Nephron progenitor cell (in vitro differentiated cells): ENCODE data around the gene DDT.
"Not testable (repeated sequence)": the region's sequence is repeated elsewhere in the genome, so short reads cannot be mapped to it uniquely, and the experiment has no call there.

Experiments used
- DNase-seq: peaks from one replicate; pipeline ENCODE4 v3.0.0; 2021
- H3K27ac Mint-ChIP-seq: 2 replicates; pipeline ENCODE4 v1.8.0; 2021; ENCODE audit warnings: mild to moderate bottlenecking, moderate library complexity, mixed read lengths
- H3K27me3 Mint-ChIP-seq: 2 replicates; pipeline ENCODE4 v1.8.0; 2021; ENCODE audit warnings: mild to moderate bottlenecking, low read depth, mixed read lengths; ENCODE audit not compliant: poor library complexity
- H3K36me3 Mint-ChIP-seq: 2 replicates; pipeline ENCODE4 v1.8.0; 2021; ENCODE audit warnings: low read depth, mixed read lengths
- H3K4me1 Mint-ChIP-seq: 2 replicates; pipeline ENCODE4 v1.8.0; 2021; ENCODE audit warnings: mixed read lengths
- H3K4me3 Mint-ChIP-seq: 2 replicates; pipeline ENCODE4 v1.8.0; 2021; ENCODE audit warnings: mild to moderate bottlenecking, moderate library complexity, mixed read lengths
- H3K9me3 Mint-ChIP-seq: 2 replicates; pipeline ENCODE4 v1.8.0; 2021; ENCODE audit warnings: mild to moderate bottlenecking, moderate library complexity, mixed read lengths
- CTCF ChIP-seq: fragments of 200-600 bp; sonication (generic); IDR thresholded peaks from 2 replicates; pipeline ENCODE4 v1.5.0; 2021; ENCODE audit warnings: antibody characterized with exemption

Gene DDT

GRCh38 chr22:23953485-23953884, 20.8 kb downstream of the DDT start:
- not testable (repeated sequence) for H3K36me3 Mint-ChIP-seq, DNase-seq

GRCh38 chr22:23952794-23953405, 21.3 kb downstream of the DDT start:
- H3K27ac Mint-ChIP-seq, H3K36me3 Mint-ChIP-seq, DNase-seq: not testable (repeated sequence)

More at GRCh38 chr22:23953485-23953884, 20.8 kb downstream of the DDT start:
- not testable (repeated sequence) for H3K4me3 Mint-ChIP-seq, H3K9me3 Mint-ChIP-seq, H3K27me3 Mint-ChIP-seq, H3K27ac Mint-ChIP-seq, H3K4me1 Mint-ChIP-seq

GRCh38 chr22:23951383-23951782, 22.9 kb downstream of the DDT start:
- H3K4me1 Mint-ChIP-seq, DNase-seq, H3K36me3 Mint-ChIP-seq, H3K27me3 Mint-ChIP-seq, H3K4me3 Mint-ChIP-seq, H3K27ac Mint-ChIP-seq, H3K9me3 Mint-ChIP-seq: not testable (repeated sequence)

More at GRCh38 chr22:23952794-23953405, 21.3 kb downstream of the DDT start:
- not testable (repeated sequence) for H3K27me3 Mint-ChIP-seq, H3K4me1 Mint-ChIP-seq, H3K9me3 Mint-ChIP-seq, H3K4me3 Mint-ChIP-seq

- not testable (repeated sequence) for H3K4me1 Mint-ChIP-seq, DNase-seq, H3K27ac Mint-ChIP-seq, H3K4me3 Mint-ChIP-seq, H3K36me3 Mint-ChIP-seq, H3K9me3 Mint-ChIP-seq, H3K27me3 Mint-ChIP-seq
These were observed 24.5 kb downstream of the DDT start for GRCh38 chr22:23949764-23950163.

GRCh38 chr22:23947391-23947790, 26.9 kb downstream of the DDT start:
- not testable (repeated sequence) for H3K4me1 Mint-ChIP-seq, DNase-seq, H3K27me3 Mint-ChIP-seq, H3K27ac Mint-ChIP-seq, H3K9me3 Mint-ChIP-seq, H3K4me3 Mint-ChIP-seq, H3K36me3 Mint-ChIP-seq

GRCh38 chr22:23940166-23940565, 34.1 kb downstream of the DDT start:
- not testable (repeated sequence) for H3K36me3 Mint-ChIP-seq, H3K27ac Mint-ChIP-seq, H3K4me3 Mint-ChIP-seq, H3K9me3 Mint-ChIP-seq, H3K4me1 Mint-ChIP-seq, H3K27me3 Mint-ChIP-seq, DNase-seq

- TF ChIP-seq CTCF, result no peak
- no peak overlapping the region for H3K27ac Mint-ChIP-seq
These were observed 35.3 kb downstream of the DDT start for GRCh38 chr22:23939017-23939357.

GRCh38 chr22:23938328-23939016, 35.8 kb downstream of the DDT start:
- no peaks in the 10 kb centered on the region for H3K4me1 Mint-ChIP-seq
- H3K4me3 Mint-ChIP-seq, result no peak overlapping the region
- no peak overlapping the region for H3K27ac Mint-ChIP-seq
- peaks cover 4% of the 10 kb centered on the region for H3K27me3 Mint-ChIP-seq
- TF ChIP-seq CTCF, result no peak
- H3K9me3 Mint-ChIP-seq, result no peaks in the 10 kb centered on the region
- no peaks in the 10 kb centered on the region for H3K36me3 Mint-ChIP-seq
- no peak for DNase-seq

More at GRCh38 chr22:23939017-23939357, 35.3 kb downstream of the DDT start:
- no peaks in the 10 kb centered on the region for H3K36me3 Mint-ChIP-seq
- H3K9me3 Mint-ChIP-seq, result no peaks in the 10 kb centered on the region
- peaks cover 4% of the 10 kb centered on the region for H3K27me3 Mint-ChIP-seq
- H3K4me1 Mint-ChIP-seq, result no peaks in the 10 kb centered on the region
- DNase-seq, result no peak
- no peak overlapping the region for H3K4me3 Mint-ChIP-seq

- DNase-seq, result no peak
- no peak for TF ChIP-seq CTCF
- no peak overlapping the region for H3K4me3 Mint-ChIP-seq
- H3K27ac Mint-ChIP-seq, result no peak overlapping the region
- no peaks in the 10 kb centered on the region for H3K4me1 Mint-ChIP-seq
- H3K9me3 Mint-ChIP-seq, result peaks cover 28% of the 10 kb centered on the region
- peaks cover 4% of the 10 kb centered on the region for H3K27me3 Mint-ChIP-seq
- peaks cover 95% of the 10 kb centered on the region for H3K36me3 Mint-ChIP-seq
These were observed 47.7 kb downstream of the DDT start for GRCh38 chr22:23926561-23926960.
